IPS-NIHi7 (cell line): Measurements from ENCODE around the gene ARFGAP3.

Experiments used
- DNase-seq: peaks from one replicate; pipeline ENCODE4 v3.0.0; 2012; ENCODE audit warnings: mixed read lengths; ENCODE audit errors: extremely low spot score

Gene ARFGAP3, protein sequence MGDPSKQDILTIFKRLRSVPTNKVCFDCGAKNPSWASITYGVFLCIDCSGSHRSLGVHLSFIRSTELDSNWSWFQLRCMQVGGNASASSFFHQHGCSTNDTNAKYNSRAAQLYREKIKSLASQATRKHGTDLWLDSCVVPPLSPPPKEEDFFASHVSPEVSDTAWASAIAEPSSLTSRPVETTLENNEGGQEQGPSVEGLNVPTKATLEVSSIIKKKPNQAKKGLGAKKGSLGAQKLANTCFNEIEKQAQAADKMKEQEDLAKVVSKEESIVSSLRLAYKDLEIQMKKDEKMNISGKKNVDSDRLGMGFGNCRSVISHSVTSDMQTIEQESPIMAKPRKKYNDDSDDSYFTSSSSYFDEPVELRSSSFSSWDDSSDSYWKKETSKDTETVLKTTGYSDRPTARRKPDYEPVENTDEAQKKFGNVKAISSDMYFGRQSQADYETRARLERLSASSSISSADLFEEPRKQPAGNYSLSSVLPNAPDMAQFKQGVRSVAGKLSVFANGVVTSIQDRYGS

DNA sequence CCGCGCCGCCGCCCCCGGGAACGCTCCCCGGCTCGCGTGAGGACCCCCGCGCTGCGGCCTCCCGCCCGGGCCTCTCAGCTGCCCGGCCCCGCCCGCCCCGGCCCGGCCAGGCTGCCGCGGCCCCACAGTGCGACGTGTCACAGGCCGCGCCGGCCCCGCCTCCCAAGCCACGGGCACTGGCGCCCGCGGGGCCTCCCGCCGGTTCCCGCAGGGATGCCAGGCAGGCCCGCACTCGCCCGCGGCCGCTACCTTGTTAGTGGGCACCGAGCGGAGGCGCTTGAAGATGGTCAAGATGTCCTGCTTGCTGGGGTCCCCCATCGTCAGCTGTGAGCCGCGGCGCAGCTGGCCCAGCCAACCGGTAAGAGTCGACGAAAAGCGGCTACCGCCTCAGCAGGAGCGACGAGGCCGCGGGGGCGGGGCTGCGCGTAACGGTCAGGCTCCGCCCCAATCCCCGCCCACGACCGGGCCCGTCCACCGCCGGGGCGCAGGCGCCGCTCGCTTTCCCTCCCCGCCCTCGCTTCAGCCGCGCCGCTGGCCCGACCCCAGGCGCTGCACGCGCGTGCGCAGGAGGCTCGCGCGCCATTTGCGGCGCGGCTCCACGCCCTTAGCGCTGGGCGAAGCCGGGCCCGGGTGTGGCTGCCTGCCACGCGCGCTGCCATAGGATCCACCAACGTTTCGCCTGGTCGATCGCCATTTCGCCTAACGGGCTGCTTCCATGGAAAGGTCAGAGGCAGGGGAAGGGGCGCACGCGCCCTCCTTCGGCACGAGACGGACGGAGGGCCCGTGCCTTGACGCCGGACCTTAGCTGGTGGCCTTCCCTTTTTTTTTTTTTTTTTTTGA lies at the start of gene ARFGAP3:
TSS of gene ARFGAP3 (minus strand) at position 409 of the 840 bp plus-strand sequence. CDS start at position 318, 91 bp downstream.
- DNase-seq = peak; percentile 100

DNA sequence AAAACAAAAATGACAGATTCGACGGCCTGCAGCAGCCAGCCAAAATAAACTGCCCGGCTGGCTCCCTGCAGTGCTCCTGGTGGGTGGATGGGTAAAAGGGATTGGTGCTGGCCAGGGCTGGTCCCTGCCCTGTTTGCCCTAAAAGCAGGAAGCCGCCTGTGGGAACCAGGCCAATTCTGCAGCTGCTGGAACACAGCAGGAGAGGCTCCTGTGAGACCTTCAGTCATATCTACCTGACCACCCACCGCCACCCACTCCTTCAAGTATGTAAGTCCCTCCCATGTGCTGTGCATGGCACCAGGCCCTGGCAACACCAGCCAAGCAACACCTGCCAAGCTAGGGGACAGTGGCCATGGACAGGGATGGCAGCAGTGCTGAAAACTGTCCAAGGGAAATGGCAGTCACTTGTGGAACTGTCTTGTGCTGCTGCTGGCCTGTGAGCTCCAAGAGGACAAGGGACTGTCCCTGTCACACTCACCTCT lies 48.7 kb upstream of the ARFGAP3 start:
- no peak for DNase-seq

DNA sequence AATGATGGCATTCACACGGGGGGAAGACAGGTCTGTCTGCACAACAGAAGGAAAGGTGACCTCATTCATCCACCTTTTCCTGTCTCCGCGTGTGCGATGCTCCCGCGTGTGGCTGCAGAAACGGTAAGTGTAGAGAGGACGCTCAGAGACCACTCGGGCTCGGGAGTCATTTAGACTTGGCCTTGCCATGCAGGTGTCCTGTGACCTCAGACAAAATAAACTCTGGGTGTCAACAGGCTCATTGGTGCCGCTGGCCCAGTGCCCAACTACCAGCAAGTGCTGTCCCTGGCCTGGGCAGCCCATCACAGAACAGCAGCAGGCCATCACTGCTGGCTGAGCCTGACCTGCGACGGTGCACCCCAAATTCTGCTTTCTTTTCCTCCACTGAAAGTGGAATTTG lies 48.1 kb upstream of the ARFGAP3 start:
- DNase-seq = no peak

DNA sequence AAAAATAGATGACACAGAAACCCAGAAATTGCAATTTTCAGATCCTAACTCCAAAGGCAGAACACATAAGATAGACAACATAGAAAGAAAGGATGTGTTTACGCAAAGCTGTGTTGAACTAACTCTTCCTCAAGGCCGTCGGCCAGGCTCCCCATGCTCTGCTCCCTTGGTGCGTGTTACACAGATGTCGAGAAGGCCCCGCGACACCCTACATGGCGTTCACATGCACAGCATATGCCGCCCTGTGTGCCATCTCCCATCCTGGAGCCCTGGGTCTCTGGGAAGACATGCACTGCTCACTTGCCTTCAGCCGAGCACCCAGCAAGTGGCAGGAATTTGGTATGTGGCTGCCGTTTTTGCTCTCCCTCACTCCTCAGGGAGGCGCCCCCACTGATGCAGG lies 47.0 kb upstream of the ARFGAP3 start:
- DNase-seq = no peak

DNA sequence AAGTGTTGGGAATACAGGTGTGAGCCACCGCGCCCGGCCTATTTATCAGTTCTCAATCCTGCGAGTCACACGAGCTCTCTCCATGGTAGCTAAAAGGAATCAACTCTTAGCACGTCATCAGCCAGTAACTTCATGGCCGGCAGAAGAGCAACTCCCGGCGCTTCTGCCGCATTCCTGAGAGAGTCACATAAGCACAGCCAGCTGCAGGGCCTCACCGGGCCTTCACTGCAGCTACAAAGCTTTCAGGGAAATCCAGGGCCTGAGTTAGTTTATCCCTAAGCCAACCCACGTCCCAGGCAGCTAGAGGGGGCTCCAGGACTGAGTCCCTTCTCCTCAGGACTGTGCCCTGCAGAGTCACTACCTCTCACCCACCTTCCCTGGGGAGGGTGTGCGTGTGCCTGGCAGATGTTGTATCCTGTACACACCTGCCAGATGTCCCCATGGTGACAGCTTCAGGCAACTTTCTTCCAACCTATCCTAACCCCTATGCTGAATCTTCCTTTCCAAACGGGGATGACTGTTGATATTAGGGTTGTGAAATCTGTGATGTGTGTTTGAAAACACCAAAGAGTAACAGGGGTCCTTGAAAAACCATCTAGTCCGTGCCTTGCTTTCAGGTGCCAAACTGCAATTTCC lies 45.9 kb upstream of the ARFGAP3 start:
- peak; percentile 60 for DNase-seq

DNA sequence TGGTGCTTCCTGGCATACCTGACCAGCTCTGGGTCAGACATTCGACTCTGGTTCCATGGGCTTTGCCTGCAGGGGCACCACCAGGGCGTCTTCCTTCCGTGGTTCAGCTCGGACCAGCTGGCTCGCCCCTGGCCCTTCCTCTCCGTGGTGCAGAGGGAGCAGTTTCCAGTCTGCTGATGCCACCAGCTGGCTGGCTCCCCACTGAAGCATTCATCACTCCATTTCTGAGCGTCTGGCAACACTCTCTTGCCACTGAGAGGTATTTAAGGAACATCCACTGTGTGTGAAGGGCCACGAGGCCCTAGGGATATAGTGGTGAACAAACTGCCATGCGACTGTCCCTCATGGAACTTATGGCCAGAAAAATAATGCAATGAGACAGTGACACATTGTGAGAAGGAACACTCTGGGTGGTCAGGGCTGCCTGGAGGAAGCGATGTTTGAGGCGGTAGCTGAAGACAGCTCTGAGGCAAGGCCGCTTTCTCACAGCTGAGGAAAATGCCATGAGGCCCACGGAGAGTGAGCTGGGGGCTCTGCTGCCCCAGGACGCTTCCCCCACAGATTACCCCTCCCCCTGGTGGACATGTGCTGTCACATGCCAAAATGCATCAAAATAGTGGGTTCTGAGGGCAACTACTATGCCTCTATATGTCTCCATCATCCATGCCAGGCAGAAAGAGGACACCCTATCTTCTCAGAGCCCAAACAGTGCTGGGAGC lies 44.9 kb upstream of the ARFGAP3 start:
- DNase-seq = no peak

DNA sequence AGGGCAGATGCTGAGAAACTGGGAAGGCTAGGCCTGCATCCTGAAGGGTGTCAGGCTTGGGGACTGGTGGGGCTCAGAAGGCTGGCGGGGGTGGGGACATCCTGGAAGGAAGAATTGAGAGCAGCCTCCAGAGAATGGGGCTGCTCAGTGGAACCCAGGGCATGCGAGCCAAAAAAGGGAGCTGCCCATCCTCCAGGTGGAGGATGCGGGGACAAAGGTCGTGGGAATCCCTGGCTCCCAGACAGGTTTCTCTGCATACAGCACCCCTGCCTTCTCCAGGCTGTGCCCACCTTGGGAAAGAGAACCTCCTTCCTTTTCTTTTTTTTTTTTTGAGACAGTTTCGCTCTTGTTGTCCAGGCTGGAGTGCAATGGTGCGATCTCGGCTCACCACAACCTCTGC lies 40.9 kb upstream of the ARFGAP3 start:
- no peak for DNase-seq

DNA sequence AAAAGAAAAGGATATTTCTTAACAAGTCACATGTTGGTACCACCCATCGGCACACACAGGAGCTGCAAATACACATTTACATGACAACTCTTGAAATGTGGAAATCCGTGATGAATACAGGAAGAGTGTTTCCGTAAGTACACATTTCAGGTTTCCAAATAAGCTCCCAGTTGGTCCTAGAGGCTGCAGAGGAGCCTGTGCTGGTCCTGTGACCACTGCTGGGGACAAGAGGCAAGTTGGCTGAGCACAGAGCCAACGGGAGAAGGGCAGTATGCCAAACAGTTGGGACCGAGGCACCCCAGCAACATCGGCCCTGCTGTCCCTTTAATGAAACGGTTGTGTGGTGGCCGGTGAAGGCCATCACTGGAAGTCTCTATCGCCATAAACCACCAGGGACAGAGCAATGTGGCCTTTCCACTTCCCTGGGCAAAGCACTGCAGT lies 38.5 kb upstream of the ARFGAP3 start:
- DNase-seq = no peak

DNA sequence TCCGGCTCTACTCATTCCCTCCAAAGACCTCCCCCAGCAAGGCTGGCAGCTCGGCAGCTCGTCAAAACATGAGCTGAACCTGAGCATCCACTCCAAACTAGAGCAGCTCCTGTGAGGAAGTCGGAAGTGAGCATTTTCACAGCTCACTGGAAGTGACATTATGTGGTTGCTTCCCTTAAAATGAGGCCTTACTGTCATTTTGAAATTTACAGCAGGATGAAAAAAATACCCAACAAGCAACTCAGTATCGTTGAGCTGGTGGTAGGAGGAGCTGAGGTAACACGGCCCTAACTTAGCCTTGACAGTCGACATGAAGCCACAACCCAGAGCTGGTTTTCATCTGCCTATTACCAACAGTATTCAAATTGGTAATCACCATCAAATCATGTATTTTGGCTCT lies 38.0 kb upstream of the ARFGAP3 start:
- no peak for DNase-seq

DNA sequence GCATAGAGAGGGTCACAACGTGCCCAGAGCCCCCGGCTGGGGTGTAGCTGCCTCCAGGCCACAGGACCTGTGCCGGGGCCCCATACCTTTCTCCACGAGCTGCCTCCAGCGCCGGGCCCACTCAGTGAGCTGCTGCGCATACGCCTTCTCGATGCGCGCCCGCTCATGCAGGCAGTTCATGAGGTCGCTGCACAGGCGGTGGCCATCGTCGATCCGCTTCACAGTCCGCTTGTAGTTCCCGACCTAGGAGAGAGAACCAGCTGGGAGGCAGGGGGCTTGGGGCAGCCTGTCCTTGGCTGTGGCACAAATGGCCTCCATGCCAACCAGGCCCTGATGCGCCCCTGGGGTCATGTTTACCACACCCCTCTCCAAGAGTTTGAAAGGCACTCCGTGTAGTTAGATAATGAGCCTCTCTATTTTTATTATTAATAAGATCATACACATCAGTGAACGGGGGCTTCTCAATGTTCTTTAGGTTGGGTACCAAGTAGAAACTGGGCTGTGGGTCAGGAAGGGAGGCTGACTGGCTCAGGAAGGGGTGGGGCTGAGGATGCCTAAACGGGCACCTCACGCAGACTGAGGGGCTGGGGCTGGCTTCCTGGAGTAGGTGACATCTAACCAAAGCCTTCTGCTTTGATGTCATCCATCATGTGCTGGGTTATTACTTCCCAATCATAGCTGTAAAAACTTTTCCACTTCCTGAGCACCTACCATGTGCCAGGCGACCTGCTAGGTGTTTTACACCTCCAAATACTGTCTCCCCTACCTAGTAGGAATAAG lies 36.5 kb upstream of the ARFGAP3 start:
- no peak for DNase-seq

DNA sequence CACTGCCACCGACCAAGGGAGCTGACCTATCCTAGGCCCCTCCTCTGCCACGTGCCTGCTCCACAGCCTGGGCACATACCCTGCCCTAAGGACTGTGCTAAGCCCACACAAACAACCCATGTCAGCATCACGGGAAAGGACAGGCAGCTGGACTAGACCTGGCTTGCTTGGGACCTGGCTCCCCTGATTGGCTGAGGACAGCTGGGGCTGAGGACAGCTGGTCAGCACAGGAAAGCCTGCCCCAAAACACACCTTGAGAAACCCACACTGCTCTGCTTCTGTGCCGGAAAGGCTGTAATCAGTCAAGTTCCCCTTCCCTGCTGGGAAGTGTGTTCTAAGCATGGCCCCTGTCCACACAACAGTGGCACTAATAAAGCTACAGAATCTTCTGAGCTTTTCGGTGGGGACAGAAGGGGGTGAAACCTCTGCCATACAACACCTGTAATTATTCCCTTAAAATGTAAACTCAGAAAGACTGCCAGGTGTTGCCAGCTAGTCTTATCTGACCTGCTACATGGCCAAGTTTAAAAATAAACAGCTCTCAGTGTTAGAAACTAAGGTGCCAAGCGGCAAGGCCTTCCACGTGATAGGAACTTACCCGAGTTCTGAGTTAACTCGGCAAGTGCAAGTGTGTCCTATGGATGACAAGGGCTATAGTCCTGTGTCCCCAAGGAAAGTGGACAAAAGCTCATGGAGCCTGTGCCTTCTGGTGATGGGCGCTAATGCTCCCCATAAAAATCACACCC lies 35.7 kb upstream of the ARFGAP3 start:
- DNase-seq = no peak

DNA sequence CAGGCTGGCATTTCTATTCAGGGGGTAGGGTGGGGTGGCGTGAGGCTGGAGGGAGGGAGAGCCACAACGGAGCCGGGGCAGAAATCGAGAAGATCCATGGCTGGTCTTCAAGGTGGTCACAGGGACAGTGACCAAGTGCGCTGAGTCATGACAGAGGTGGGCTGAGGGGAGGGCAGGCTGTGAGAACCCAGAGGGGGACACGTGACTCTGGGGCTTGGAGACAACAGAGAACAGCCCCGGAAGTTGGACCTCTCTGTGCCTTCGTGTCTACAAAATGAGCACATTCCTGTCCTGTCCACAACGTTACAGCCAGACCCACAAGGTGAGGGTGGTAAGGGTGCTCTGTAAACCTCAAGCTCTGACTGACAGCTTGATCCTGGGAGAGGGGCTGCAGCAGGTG lies 35.1 kb upstream of the ARFGAP3 start:
- no peak for DNase-seq

DNA sequence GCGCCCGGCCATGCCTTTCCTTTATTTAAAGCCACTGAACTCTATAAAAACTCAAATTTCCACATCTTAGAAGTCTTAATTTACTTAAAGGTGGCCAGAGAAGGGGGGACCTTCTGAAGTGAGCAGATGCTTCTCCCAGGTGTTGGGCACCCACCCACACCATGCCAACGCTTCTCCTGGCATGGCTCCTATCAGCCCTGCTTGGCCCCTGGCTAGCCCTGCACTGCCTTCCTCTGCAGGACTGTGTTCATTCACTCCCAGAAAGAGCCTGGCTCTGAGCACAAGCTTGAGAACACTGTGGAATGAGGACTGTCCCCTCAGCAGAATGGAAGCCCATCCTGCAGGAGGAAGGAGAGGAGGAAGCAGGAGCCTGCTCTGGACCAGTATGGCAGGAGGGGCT lies 34.6 kb upstream of the ARFGAP3 start:
- no peak for DNase-seq

DNA sequence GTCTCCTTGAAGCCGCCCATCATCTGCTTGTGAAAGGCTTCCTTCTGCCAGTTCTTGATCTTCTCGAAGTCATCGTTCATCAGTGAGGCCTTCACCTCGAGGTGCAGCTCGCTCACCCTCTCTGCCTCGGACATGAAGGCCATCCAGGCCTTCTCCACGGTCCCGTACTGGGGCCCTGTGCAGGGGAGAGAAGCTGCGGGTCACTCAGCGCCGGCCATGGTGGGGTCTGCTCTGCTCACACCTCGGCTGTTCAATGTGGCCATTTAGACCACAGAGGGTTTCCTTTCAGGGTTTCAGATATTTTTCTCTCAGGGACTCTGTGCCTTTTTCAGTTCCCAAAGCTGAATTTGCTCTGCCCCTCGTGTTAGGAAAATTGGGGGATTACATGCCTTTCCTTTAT lies 33.9 kb upstream of the ARFGAP3 start:
- DNase-seq = no peak

DNA sequence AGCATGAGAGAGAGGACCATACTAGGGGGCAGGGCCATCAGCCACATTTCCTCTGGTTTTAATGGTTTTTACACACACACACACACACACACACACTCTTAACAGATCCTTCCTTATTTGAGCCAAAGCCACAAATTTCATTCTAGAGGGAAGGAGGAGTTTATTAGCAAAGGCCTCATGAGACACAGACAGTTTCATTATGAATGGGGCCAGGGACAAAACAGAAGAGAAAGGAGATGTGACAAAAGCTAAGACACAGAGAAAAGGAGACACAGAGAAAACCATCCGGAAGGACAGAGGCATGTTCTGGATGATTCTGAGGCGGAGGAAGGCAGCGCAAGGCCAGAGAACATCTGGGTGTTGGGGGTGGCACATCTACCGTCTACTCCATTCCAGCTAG lies 32.2 kb upstream of the ARFGAP3 start:
- no peak for DNase-seq

DNA sequence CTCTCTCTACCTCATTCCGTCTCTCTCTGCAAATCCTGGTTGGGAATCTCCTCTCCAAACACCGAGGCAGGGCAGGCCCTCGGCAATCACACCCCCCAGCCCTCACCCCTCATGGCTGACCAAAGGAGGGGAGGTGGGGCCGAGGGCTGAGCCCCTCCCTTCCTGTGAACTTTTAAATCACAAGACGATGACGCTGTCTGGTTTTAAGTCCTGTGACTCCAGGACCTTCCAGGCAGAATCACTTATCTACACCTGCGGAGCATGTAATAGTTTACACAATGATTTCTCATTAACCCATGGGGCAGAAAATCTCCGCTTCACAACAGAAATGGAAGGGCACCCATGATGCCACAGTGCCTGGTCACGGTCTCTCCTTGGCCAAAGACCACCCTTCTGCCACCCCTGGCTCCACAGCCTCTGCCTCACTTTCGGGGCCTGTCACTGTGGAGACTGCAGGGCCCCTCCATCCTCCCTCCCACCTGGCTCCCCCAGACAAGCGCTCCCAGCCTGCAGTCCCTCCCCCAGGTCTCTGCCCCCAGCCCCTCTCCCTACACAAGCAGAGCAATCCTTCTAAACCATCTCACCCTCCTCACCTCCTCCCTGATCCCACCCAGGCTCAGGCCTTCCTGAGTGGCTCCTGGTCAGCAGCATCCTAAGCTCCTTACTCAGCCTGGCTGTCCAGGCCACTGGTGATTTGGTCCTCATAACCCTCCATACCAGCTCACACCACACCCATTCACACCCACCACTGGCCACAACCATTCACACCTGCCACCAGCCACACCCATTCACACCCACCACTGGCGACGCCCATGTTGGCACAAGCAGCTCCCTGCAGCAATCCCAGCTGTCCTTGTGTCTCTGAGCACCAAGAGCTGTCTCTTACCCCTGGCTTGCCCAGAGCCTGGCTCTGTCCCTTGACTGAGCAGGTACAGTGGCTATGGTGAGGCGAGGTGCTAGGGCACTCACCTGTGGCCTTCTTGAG lies 30.7 kb upstream of the ARFGAP3 start:
- no peak for DNase-seq

DNA sequence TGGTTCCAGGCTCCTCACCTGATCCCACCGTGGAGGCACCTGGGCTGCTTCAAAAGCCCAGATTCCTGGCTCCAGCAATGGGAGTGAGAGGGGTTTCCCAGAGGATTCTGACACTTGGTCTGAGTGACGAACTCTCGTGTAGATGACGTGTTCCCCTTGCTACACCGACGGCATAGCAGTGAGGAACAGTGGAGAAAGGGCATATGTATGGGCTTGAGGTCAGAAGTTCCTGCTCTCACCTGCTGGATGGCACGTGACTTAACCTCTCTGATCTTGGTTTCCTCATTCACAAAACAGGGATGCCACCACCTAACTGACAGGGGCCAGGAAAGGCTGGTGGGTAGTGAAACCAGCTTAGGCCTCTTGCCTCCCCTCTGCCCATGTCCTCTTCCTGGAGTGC lies 30.0 kb upstream of the ARFGAP3 start:
- DNase-seq = no peak

DNA sequence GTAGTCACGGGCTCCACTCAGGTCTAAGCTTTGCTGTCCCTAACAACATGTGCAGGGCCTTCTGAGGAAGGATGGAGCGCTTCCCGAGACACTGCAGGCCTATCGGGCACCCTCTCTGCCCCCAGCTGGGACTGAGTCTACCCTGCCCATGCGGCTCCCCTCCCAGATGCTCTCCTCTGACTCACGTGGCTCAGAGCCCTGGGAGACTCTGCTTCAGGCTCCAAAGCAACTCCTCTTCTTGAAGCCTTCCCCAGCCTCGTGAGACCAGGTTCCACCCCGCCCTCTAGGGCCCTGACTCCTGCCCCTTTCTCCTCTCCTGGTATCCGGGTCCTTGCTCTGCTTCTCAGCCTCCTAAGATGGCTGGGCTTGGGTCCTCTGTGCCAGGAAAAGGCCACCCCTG lies 28.4 kb upstream of the ARFGAP3 start:
- no peak for DNase-seq
